ENCODE measurements around the gene PHOX2B.

Gene PHOX2B

GRCh38 chr4:41785665-41786064 lies 37.1 kb upstream of the PHOX2B start:
- no peaks in the 10 kb centered on the region for H3K9me3 ChIP-seq (replicated peaks in 1 of 2; ENCODE audit: control insufficient read depth in 2 of 2, insufficient read depth in 1 of 2, low read depth in 1 of 2, low read length in 2 of 2)
- no peak overlapping the region for H3K18ac ChIP-seq (ENCODE audit: low read length)
- H3K23ac ChIP-seq (ENCODE audit: low read depth, low read length, poor library complexity) = no peak overlapping the region
- H2BK5ac ChIP-seq (ENCODE audit: low read length) = no peak overlapping the region
- no peak overlapping the region for H3K14ac ChIP-seq (ENCODE audit: low read length)
- H2BK120ac ChIP-seq (ENCODE audit: low read depth, low read length) = no peak overlapping the region
- H4K91ac ChIP-seq (ENCODE audit: low read depth, low read length, poor library complexity) = no peak overlapping the region
- H3K4me2 ChIP-seq (ENCODE audit: insufficient read depth, low read length, poor library complexity, severe bottlenecking) = no peak overlapping the region
- no peak for DNase-seq (ENCODE audit: low spot score)
- no peak overlapping the region for H2BK15ac ChIP-seq (ENCODE audit: low read length)
- no peaks in the 10 kb centered on the region for H3K79me1 ChIP-seq (ENCODE audit: low read depth, low read length)
- no peak overlapping the region for H3K9ac ChIP-seq (ENCODE audit: low read depth, low read length, poor library complexity)
- no peak overlapping the region for H3K4me3 ChIP-seq (ENCODE audit: low read length in 2 of 2)
- H2BK12ac ChIP-seq (ENCODE audit: low read length) = no peak overlapping the region
- no peak overlapping the region for H2AK5ac ChIP-seq (ENCODE audit: low read depth, low read length)
- H3K27ac ChIP-seq (replicated peaks; ENCODE audit: low read length) = no peak overlapping the region
- H4K8ac ChIP-seq (ENCODE audit: low read depth, low read length) = no peak overlapping the region
- H3K36me3 ChIP-seq (replicated peaks in 1 of 2; ENCODE audit: control insufficient read depth in 2 of 2, insufficient read depth in 2 of 2, low read length in 2 of 2) = no peaks in the 10 kb centered on the region
- no CpG with 5 or more reads among the region's 1 CpG for WGBS, 2 donors (ENCODE audit: extremely low coverage in 2 of 2, insufficient read length in 2 of 2, insufficient replicate concordance in 1 of 2)
- no peak overlapping the region for H2AFZ ChIP-seq (ENCODE audit: low read length)
- H3K4me1 ChIP-seq (ENCODE audit: control insufficient read depth in 2 of 2, insufficient read depth in 1 of 2, low read depth in 1 of 2, low read length in 2 of 2) = peaks cover 0 to 2% of the 10 kb centered on the region in 2 donors
- peaks cover 0 to 29% (median 0%) of the 10 kb centered on the region in 3 experiments for H3K27me3 ChIP-seq (ENCODE audit: control insufficient read depth in 3 of 3, insufficient read depth in 3 of 3, low read depth in 1 of 3, low read length in 3 of 3)
- H3K4ac ChIP-seq (ENCODE audit: low read length) = no peak overlapping the region

- Histone ChIP-seq H3K79me1 (ENCODE audit: low read depth, low read length) (no peaks in the 10 kb centered on the region), H2AFZ (ENCODE audit: low read length) (no peak overlapping the region), H4K91ac (ENCODE audit: low read depth, low read length, poor library complexity) (no peak overlapping the region), H2BK120ac (ENCODE audit: low read depth, low read length) (no peak overlapping the region), H3K9me3 (replicated peaks in 1 of 2; ENCODE audit: control insufficient read depth in 2 of 2, insufficient read depth in 1 of 2, low read depth in 1 of 2, low read length in 2 of 2) (no peaks in the 10 kb centered on the region), H3K18ac (ENCODE audit: low read length) (no peak overlapping the region), H3K27ac (replicated peaks; ENCODE audit: low read length) (no peak overlapping the region), H3K4me3 (ENCODE audit: low read length in 2 of 2) (no peak overlapping the region), H2BK15ac (ENCODE audit: low read length) (no peak overlapping the region), H3K14ac (ENCODE audit: low read length) (no peak overlapping the region), H3K27me3 (ENCODE audit: control insufficient read depth in 3 of 3, insufficient read depth in 3 of 3, low read depth in 1 of 3, low read length in 3 of 3) (peaks cover 0 to 28% (median 0%) of the 10 kb centered on the region in 3 experiments), H3K23ac (ENCODE audit: low read depth, low read length, poor library complexity) (no peak overlapping the region), H2BK5ac (ENCODE audit: low read length) (no peak overlapping the region), H2AK5ac (ENCODE audit: low read depth, low read length) (no peak overlapping the region), H2BK12ac (ENCODE audit: low read length) (no peak overlapping the region), H3K36me3 (replicated peaks in 1 of 2; ENCODE audit: control insufficient read depth in 2 of 2, insufficient read depth in 2 of 2, low read length in 2 of 2) (no peaks in the 10 kb centered on the region), H3K4ac (ENCODE audit: low read length) (no peak overlapping the region), H3K9ac (ENCODE audit: low read depth, low read length, poor library complexity) (no peak overlapping the region), H3K4me2 (ENCODE audit: insufficient read depth, low read length, poor library complexity, severe bottlenecking) (no peak overlapping the region), H4K8ac (ENCODE audit: low read depth, low read length) (no peak overlapping the region), H3K4me1 (ENCODE audit: control insufficient read depth in 2 of 2, insufficient read depth in 1 of 2, low read depth in 1 of 2, low read length in 2 of 2) (peaks cover 0 to 2% of the 10 kb centered on the region in 2 donors)
- DNase-seq (ENCODE audit: low spot score) = no peak
- no CpG with 5 or more reads among the region's 9 CpGs for WGBS, 2 donors (ENCODE audit: extremely low coverage in 2 of 2, insufficient read length in 2 of 2, insufficient replicate concordance in 1 of 2)
Observed at GRCh38 chr4:41784191-41784979, 35.9 kb upstream of the PHOX2B start.

- Histone ChIP-seq H2AK5ac (ENCODE audit: low read depth, low read length) (no peak overlapping the region), H2AFZ (ENCODE audit: low read length) (no peak overlapping the region), H2BK15ac (ENCODE audit: low read length) (no peak overlapping the region), H4K8ac (ENCODE audit: low read depth, low read length) (no peak overlapping the region), H4K91ac (ENCODE audit: low read depth, low read length, poor library complexity) (no peak overlapping the region), H3K79me1 (ENCODE audit: low read depth, low read length) (no peaks in the 10 kb centered on the region), H3K18ac (ENCODE audit: low read length) (no peak overlapping the region), H2BK5ac (ENCODE audit: low read length) (no peak overlapping the region), H3K4me2 (ENCODE audit: insufficient read depth, low read length, poor library complexity, severe bottlenecking) (no peak overlapping the region), H3K23ac (ENCODE audit: low read depth, low read length, poor library complexity) (no peak overlapping the region), H2BK12ac (ENCODE audit: low read length) (no peak overlapping the region), H3K27me3 (ENCODE audit: control insufficient read depth in 3 of 3, insufficient read depth in 3 of 3, low read depth in 1 of 3, low read length in 3 of 3) (peaks cover 0 to 22% (median 0%) of the 10 kb centered on the region in 3 experiments), H3K4me1 (ENCODE audit: control insufficient read depth in 2 of 2, insufficient read depth in 1 of 2, low read depth in 1 of 2, low read length in 2 of 2) (peaks cover 3% of the 10 kb centered on the region in 2 donors), H2BK120ac (ENCODE audit: low read depth, low read length) (no peak overlapping the region), H3K4me3 (ENCODE audit: low read length in 2 of 2) (no peak overlapping the region), H3K36me3 (replicated peaks in 1 of 2; ENCODE audit: control insufficient read depth in 2 of 2, insufficient read depth in 2 of 2, low read length in 2 of 2) (no peaks in the 10 kb centered on the region), H3K14ac (ENCODE audit: low read length) (no peak overlapping the region), H3K9ac (ENCODE audit: low read depth, low read length, poor library complexity) (no peak overlapping the region), H3K4ac (ENCODE audit: low read length) (no peak overlapping the region), H3K9me3 (replicated peaks in 1 of 2; ENCODE audit: control insufficient read depth in 2 of 2, insufficient read depth in 1 of 2, low read depth in 1 of 2, low read length in 2 of 2) (no peaks in the 10 kb centered on the region), H3K27ac (replicated peaks; ENCODE audit: low read length) (no peak overlapping the region)
- WGBS, 2 donors (ENCODE audit: extremely low coverage in 2 of 2, insufficient read length in 2 of 2, insufficient replicate concordance in 1 of 2) = no CpG with 5 or more reads among the region's 3 CpGs
- DNase-seq (ENCODE audit: low spot score) = no peak
Observed at GRCh38 chr4:41776466-41776865, 27.9 kb upstream of the PHOX2B start.

- Histone ChIP-seq H3K4ac (ENCODE audit: low read length) (no peak overlapping the region), H3K4me3 (ENCODE audit: low read length in 2 of 2) (no peak overlapping the region), H3K36me3 (replicated peaks in 1 of 2; ENCODE audit: control insufficient read depth in 2 of 2, insufficient read depth in 2 of 2, low read length in 2 of 2) (no peaks in the 10 kb centered on the region), H3K23ac (ENCODE audit: low read depth, low read length, poor library complexity) (no peak overlapping the region), H3K9ac (ENCODE audit: low read depth, low read length, poor library complexity) (no peak overlapping the region), H2BK15ac (ENCODE audit: low read length) (no peak overlapping the region), H3K79me1 (ENCODE audit: low read depth, low read length) (no peaks in the 10 kb centered on the region), H3K4me2 (ENCODE audit: insufficient read depth, low read length, poor library complexity, severe bottlenecking) (no peak overlapping the region), H4K91ac (ENCODE audit: low read depth, low read length, poor library complexity) (no peak overlapping the region), H3K9me3 (replicated peaks in 1 of 2; ENCODE audit: control insufficient read depth in 2 of 2, insufficient read depth in 1 of 2, low read depth in 1 of 2, low read length in 2 of 2) (no peaks in the 10 kb centered on the region), H2AFZ (ENCODE audit: low read length) (no peak overlapping the region), H3K18ac (ENCODE audit: low read length) (no peak overlapping the region), H3K4me1 (ENCODE audit: control insufficient read depth in 2 of 2, insufficient read depth in 1 of 2, low read depth in 1 of 2, low read length in 2 of 2) (peaks cover 0 to 3% of the 10 kb centered on the region in 2 donors), H2BK12ac (ENCODE audit: low read length) (no peak overlapping the region), H3K14ac (ENCODE audit: low read length) (no peak overlapping the region), H4K8ac (ENCODE audit: low read depth, low read length) (no peak overlapping the region), H2BK120ac (ENCODE audit: low read depth, low read length) (no peak overlapping the region), H2BK5ac (ENCODE audit: low read length) (no peak overlapping the region), H3K27me3 (ENCODE audit: control insufficient read depth in 3 of 3, insufficient read depth in 3 of 3, low read depth in 1 of 3, low read length in 3 of 3) (peaks cover 0 to 61% (median 0%) of the 10 kb centered on the region in 3 experiments), H3K27ac (replicated peaks; ENCODE audit: low read length) (no peak overlapping the region), H2AK5ac (ENCODE audit: low read depth, low read length) (no peak overlapping the region)
- WGBS, 2 donors (ENCODE audit: extremely low coverage in 2 of 2, insufficient read length in 2 of 2, insufficient replicate concordance in 1 of 2) = no CpG with 5 or more reads among the region's 2 CpGs
- DNase-seq (ENCODE audit: low spot score) = no peak
Observed at GRCh38 chr4:41763729-41764128, 15.2 kb upstream of the PHOX2B start.
